ENCODE results near the gene ZNF780B.

- TF ChIP-seq CTCF (IDR thresholded peaks at IDR 0.05) (no peak), POLR2A (IDR thresholded peaks at IDR 0.05) (no peak)
Measured at GRCh38 chr19:40101813-40102212, 45.8 kb upstream of the ZNF780B start.
